NCI-H128 (cell line): ENCODE measurements around the gene SH3PXD2A.

Experiments
- DNase-seq: peaks from one replicate; lab custom pipeline; 2025; ENCODE audit not compliant: unreplicated experiment; lab: John Stamatoyannopoulos, UW

The SH3PXD2A gene

DNA sequence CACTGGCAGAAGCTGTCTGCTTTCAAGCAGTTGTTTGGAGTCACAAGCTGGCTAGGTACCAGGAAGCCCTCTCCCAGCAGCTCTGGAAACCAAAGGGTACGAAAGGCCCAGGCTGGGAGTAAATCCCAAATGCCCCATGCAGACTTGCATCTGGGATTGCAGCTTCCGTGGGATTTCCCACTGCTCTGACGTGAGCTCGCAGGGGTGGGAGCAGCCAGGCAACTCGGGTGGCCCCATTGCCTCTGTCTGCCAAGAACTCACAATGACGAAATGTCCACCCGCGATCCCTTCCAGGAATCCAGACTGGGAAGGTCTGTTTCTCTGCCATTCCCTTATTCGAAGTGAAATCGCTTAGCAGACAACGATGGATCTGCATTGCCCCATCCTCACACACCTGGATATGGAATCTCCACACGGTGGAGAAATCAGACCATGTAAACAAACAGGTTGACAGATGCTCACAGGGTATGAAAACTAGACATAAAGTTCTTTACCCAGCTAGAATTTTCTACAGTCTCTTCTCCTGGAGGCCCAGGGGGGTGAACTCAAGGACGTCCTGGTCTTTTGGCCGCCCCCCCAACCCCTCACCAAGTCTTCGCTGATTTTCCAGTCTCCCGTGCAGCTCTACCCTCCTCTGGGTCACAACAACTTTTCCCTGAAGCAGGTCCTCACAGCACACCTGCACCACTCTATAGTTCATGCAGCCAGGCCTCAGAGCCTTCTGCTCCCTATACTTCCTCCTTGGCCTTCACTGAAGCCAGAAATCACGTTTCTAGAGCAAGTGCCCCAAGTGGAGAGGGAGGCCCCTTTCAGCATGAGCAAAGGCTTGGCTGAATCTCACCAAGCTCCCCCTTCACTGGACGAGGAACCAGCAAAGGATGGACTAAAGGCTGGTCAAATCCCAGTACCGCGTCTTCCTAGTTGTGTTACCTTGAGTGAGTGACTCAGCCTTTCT is 20.0 kb downstream of the SH3PXD2A start:
- no peak for DNase-seq

DNA sequence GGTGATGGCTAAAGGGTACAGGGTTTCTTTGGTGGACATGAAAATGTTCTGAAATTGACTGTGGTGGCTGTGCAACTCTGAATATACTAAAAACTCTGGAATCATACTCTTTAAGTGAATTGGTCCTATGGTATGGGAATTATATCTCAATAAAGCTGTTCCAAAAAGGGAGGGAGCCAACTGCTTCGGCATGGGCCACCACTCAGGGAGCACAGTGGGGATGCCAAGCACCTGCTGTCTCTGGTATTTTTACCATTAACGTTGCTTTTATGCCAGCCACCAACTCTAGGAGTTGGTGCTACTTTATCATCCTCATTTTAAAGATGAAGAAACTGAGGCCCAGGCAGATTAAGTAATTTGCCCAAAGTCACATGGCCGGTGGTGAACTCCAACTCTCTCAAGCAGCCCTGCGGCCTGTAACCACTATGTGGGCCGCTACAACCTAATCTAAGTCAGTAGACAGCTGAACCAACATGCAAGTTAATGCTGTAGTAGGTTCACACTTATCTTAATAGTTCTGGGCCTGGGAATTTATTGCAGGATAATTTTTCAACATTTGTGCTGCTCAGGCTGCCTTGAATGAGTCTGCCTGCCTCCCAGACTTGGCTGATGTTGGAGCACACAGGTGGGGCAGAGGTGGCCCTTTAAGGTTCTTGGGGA is 20.8 kb downstream of the SH3PXD2A start:
- DNase-seq = no peak

DNA sequence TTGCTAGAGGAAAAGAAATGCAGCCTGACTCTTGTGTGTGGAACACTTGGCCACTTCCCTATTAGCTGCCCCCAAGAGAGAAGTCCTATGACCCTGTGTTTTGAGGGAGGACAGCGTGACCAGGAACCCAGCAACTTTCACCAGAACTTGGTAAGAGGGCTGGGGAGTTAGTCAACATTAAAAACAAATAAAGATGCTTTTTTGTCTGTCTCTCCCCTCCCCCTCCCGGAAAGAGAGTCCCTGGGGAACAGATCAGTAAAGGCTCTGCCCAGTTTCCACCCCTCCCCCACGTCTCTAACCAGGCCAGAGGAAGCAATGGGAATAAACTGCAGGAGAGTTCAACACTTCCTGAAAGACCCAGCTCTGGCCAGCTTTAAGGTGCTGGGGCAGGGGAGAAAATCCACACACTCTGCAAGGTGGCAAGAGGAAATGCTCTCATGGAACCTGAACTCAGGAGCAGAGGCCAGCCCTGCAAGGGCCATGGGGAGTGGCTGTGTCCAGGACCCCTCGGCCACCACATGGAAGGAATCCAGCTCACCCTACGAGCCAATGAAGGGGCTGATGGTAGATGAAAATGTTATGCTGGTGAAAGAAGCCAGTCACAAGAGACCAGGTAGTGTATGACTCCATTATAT is 21.5 kb downstream of the SH3PXD2A start:
- DNase-seq = no peak

DNA sequence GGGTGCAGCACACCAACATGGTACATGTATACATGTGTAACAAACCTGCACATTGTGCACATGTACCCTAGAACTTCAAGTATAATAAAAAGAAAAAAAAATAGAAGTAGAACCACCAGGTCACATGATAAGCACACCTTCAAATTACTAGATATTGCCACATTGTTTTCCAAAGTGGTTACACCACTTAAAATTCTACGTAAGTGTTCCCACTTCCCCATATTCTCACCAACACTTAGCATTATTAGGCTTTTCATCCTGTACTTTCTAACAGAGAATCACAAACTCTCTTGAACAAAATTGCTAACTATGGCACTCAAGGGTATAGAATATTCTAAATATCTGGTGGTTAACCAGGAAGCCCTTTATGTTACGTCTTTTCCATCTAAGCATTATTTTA is 22.6 kb downstream of the SH3PXD2A start:
- no peak for DNase-seq

DNA sequence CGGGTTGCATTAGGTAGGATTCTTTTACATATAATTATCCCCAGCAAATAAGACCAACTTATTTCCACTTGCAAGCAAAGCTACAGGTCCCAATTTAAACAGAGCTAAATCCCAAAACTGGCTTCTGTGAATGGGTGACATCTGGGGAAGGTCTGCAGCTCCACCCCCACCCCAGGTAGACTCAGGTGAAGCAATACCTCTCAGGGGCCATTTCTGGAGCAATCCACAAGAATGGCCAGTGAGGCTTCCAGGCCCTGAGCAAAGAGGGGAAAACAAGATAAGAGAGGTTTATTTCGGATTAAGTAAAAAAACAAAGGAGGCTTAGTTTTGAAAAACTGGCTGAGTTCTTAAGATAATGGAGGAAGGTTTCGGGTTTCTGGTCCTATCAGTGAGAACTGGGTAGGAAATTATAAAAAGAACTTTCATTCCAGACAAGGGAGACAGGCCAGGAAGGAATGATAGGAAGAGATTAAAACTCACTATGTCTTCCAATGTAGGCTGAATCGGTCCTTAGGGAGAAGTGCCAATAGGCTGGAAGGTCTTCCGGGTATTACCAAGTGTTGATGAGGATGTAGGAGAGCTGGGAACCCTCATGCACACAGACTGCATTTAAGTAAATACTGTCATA is 25.4 kb downstream of the SH3PXD2A start:
- DNase-seq = no peak

DNA sequence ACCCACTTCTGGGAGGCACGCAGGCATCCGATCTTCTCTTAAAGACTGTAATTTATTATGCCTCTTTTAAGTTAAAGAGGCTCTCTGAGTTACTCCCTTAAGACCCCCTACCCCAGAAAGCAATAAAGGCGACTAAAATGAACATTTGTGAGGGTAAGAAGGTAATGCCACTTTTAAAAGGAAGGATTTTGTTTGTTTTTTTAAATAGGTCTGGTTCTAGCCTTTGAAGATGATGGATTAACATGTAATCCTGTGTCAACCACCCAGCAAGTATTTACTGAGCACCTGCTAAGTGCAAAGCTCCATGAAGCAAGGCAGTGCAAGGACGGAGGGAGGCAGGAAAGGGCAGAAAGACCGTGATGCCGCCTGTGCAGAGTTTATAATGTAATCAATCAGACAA is 26.1 kb downstream of the SH3PXD2A start:
- no peak for DNase-seq

DNA sequence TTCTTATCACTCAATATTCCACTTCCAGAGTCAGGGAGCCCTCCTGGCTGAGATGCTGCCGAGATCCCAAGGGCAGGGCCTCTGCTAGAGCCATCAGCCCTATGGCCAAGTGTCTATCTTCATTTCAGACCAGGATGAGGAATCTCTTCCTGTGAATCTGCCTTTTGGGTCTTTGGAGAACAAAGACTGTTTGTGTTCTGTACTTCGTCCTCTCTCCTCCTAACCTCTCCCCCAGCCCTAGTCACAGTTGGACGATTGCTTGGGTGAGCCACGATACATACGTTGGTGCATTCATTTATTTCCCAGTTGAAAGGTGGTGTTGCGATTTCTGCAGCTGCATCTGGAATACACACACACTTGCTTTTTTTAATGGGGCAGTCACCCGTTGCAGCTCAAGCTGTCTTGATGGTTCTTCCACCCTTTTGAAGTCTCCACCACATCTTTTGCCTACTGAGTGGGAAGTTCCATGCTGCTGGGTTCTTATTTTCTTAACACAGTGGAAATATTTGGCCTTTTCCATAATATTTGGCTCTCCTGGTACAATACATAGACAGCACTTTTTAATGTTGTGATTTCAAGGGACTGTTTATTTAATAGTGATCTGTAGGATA is 26.7 kb downstream of the SH3PXD2A start:
- DNase-seq = no peak

DNA sequence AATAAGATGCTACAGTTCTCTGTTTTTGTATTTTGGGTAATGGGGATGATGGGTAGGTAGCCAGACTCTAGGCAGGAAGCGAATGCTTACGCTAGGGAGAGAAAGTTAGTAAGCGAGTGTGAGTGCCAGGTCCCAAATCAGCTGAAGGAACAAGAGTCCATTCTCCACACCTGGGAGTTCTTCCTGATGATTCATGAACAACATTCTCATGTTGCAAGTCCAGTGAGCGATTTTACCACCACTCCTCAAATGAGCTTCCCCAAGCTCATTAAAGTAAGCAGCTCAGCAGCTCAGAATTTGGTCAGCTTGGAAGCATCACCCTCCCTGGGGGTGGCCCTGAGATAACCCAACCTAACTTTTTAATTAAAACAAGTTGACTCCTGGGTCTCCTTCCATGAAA is 27.3 kb downstream of the SH3PXD2A start:
- DNase-seq = no peak

DNA sequence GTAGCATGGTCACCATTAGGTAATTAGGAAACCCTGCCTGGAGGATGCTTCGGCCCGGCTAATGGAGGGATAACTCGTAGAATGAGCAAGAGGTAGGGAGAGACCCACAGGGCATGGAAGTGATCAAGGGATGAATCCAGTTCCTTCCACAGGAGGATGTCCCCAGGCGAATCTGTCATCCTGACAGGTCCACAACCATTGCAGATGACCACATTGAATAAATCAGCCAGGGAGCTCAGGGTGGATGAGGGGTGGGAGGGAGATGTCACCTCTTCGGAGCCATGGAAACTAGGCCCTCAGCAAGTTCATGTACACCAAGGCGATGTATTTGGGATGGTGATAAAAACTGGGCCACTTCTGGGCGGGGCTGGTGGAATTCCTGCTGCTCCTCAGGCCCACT is 28.5 kb downstream of the SH3PXD2A start:
- DNase-seq = no peak

DNA sequence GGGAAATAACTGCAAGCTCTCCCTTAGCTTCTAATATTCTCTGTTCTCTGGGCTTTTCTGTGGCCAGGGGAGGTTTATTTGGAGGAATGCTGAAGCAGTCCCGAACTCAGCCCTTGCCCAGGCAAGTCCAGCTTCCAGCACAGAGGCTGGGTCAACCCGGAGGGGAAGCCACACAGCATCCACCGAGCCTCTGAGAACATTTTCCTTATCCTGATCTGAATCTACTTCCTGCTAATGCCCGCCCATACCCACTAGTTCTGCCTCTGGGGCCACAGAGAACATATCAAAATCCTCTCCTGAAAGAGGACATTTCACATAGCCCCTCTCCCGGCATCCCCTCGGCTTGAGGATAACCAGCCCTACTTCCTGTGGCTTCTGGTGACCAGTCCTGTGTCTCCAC is 31.1 kb downstream of the SH3PXD2A start:
- DNase-seq = no peak

DNA sequence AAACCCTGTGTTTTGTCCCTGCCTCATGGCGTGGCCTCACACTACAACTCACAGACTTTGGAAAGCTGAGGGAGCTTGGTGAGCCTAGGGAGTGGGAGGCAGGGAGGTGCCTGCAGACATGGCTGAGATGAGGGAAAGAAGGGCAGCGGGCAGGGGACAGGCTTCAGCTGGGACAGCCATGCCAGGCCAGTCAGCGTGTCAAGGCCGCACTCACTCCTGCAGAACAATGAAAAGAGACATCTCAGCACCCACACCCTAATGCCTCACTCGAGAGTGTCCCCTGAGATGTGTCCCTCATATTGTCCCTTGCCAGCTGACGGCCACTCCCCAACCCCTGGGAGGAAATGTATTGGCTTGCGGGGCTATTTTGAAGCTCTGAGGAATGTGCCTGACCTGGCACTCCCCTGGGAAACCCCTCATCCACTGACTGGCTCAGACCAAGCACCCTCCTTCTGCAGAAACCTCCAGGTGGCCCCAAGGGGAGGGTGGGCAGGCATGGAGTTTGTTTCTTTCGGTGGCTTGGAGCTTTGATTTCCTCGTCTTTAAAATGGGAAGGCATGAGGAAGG is 31.6 kb downstream of the SH3PXD2A start:
- no peak for DNase-seq

DNA sequence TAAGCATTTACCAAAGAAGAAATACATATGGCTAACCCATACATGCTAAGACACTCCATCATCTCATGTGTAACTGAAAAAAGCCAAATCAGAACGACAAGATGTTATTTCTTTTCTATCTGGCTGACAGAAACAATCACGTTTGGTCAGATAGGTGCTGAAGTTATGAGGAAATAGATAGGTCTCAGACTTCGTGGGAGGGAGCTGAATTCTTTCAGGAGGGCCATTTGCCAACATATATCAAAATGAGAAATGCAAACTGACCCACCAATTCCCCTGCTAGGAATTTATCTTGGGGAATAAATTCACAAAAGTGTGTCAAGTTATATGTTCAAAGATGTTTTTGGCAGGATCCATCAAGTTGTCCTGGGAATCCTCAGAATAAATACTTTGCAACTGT is 32.6 kb downstream of the SH3PXD2A start:
- DNase-seq = no peak

DNA sequence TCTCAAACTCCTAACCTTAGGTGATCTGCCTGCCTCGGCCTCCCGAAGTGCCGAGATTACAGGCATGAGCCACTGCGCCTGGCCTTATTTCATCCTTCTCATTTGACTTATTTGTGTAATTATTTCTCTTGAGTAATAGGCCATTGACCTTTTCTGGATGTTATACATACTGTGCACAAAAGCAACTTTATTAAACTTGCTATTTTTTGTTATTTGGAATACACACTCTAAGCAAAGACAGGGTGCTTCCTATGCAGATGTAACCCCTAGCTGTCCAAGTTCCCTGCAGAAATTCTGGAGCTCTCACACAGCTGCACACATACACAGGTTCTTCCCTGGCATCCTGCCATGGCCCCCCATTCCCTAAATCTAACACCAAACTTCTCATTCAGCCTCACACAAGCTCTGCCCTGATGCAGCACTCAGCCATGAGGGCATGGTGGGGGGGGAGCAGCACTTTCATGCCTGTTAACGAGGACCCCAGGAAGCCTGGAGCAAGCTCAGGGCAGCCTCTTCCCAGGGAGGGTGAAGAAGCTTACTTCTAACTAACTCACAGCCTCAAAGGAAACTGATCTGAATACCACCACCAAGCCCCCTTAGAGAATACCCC is 33.2 kb downstream of the SH3PXD2A start:
- no peak for DNase-seq

DNA sequence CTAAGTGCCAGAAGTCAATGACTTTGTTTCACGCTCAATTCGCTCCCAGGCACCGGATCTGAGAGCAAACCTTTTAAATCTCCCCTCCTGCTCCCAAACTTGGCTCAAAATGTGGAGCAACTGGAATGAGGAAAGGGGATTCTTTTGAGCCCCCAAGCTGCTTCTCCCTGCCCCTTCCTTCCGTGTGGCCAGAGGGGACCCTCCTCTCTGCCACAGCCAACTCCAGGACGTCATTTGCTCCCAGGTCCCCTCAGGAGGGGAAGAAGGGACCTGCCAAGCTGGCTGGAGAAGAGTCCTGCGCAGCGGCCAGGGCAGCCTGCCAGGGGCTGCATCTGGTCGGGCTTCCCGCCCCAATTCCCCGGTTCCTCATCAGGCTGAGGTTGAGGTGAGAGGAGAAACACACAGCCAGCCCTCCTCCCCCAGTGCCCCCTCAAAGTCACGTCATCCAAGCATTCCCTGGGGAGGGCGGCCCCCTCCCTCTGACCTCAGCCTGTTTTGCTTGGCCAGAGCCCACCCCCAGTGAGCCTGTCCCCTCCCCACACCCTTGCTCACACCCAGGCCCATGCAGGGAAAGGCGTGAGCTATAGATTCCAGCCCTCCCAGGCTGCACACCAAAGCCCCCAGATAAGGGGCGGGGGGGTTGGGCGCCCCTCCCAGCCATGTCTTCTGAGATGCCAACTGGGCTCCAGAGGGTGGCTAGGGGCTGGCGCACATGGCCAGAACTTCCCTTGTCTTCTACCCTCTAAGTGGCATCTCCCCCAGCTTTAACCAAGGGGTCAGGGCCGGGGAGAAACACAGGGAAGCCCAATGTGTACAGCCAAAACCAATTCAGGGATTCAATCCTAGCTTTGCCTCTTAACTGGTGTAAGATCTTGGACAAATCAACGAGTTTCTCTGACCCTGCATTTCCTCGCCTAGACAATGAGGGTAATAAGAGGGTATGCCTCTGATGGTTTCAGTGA is 35.0 kb downstream of the SH3PXD2A start:
- DNase-seq = no peak

DNA sequence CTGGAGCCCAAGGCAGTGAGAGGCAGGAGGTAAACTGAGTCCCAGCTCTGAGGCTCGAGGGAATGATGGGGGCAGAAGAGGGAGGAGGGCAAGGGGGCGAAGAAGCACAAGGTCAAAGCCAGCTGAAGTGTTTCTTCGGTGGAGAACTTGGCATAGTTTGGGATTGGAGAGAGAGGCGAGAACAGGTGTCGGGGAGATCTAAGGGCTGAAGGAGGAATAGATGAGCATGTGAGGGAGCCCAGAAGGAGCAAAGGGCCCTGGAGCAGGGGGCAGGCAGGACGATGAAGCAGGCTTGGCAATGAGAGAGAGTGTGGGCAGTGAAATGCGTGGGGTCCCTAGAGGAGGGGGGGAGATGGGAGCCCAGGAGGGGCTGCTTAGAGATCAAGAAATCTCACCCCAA is 35.9 kb downstream of the SH3PXD2A start:
- DNase-seq = no peak

DNA sequence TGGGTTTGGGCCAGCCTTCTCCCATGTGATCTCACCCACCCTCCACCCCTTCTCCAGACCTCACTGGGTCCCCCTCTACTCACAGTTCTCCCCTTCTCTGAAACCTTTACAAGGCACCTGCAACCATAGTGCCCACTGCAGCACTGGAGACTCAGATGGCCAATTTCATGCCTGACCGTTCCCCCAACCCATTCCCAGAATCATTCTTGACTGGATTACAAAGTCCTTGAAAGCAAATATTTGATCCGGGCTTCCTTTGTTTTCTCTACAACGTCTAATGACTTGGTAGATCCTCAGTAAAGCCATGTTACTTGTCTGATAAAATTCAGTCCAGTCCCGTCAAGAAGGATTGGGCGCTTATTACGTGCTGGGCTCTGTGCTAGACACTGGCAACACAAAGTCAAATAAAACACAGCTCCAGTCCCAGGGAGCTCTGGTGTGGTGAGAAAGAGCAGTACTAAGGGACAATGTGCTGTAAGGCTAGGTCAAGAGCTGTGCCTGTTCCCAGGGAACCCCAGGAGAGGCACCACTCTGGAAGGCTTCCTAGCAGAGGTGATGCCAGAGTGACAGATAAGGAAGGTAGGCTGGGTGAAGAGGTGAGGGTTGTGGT is 36.5 kb downstream of the SH3PXD2A start:
- no peak for DNase-seq

DNA sequence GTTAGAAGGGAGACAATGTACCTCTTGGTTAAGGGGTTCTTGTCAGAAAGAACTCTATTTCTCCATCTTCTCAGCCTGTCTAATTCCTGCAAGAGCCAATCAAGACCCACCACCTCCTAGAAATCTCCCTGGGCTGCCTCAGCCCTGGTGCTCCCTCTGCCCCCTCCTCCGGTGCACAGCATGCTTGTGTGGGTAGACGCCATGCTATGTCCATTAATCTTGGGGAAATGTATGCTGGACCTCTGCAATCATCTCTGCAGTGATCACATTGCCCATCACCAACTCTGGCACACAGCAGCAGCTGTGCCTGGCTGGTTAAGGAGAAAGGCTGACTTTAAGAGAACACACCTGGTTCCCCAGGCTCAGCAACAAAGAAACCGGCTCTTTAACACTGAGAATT is 37.3 kb downstream of the SH3PXD2A start:
- no peak for DNase-seq

DNA sequence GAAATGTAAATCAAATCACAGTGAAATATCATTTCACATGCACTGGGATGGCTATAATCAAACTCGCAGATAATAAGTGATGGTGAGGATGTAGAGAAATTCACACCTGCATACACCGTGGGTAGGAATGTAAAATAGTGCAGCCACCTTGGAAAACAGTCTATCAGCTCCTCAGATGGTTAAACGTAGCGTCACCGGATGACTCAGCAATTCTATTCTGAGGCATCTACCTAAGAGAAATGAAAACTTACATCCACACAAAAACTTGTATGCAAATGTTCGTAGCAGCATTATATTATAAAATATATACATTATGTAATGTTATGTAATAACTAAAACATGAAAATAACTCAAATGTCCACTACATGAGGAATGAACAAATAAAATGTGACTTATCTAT is 38.9 kb downstream of the SH3PXD2A start:
- no peak for DNase-seq
